GM12874 (cell line): Measurements from ENCODE around the gene FAM229B.

Experiments used
- TF ChIP-seq, protein P1 (sequence below): IDR thresholded peaks from 2 replicates; pipeline ENCODE4 v1.5.1; 2011; ENCODE audit warnings: low read depth, mild to moderate bottlenecking, control low read depth, low read length, moderate library complexity; ENCODE audit not compliant: insufficient read depth

The FAM229B gene

DNA sequence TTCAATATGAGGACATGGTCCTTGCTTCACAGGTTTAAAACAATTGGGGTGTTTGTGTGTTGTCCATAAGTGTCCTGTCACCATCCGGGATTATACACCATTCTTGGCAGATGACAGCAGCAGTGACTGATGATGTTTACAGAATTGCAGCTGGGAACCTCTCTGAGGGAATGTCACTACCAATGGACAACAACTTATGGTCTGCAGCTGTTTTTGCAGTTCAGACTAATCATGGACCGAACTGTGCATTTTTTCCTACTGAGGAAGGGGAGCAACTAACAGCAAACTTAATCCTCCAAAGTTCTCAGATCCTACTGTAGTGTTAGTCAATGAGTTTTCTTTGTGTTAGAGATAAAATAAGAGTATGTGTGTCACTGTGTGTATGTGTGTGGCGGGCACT, 26.0 kb downstream of the FAM229B start:
- TF ChIP-seq, protein P1, sequence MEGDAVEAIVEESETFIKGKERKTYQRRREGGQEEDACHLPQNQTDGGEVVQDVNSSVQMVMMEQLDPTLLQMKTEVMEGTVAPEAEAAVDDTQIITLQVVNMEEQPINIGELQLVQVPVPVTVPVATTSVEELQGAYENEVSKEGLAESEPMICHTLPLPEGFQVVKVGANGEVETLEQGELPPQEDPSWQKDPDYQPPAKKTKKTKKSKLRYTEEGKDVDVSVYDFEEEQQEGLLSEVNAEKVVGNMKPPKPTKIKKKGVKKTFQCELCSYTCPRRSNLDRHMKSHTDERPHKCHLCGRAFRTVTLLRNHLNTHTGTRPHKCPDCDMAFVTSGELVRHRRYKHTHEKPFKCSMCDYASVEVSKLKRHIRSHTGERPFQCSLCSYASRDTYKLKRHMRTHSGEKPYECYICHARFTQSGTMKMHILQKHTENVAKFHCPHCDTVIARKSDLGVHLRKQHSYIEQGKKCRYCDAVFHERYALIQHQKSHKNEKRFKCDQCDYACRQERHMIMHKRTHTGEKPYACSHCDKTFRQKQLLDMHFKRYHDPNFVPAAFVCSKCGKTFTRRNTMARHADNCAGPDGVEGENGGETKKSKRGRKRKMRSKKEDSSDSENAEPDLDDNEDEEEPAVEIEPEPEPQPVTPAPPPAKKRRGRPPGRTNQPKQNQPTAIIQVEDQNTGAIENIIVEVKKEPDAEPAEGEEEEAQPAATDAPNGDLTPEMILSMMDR = no peak

DNA sequence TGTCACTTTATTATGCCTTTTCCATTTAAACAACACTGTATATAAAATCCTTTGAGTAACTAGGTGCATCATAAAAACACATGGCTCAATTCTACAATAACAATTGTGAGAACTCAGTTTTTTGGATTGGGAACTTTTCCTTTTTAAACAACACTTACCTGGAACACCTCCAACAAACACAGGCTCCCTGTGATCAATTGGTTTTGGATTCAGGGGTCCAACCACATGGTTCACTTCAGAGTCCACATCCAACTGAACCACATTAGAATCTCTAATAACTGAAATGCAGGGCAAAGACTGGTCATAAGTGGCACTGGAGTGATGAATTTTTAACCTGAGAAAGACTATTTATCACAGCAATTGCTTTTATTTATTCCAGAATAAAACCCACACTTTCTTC, 26.5 kb downstream of the FAM229B start:
- TF ChIP-seq, protein P1 = no peak

DNA sequence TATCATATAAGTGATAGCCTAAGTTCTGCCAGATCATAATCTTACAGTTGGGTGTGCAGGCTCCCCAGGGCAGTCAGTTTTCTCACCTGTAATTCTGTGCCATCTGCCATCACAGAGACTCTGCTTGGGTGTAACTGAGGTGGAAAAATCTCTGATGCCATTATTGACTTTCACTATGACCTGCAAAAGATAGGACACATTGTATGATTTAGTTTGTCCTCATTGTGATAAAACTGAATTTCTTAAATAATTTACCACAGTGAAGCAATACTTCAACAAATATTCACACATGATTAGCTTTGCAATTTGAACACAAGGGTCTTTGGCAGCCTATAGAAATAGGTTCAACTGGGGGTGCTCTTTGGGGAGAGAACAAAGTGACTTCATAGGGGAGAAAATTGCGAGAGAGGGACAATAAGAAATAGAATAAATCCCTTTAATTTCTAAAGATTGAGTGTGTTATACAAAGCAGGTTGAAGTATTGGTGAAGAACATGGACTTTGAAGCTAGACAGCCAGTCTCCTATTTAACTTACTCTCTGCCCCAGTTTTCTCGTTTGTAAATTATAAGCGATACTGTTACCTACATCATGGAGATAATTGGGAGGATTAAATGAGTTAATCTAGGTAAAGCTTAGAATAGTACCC, 27.3 kb downstream of the FAM229B start:
- TF ChIP-seq, protein P1 = no peak

DNA sequence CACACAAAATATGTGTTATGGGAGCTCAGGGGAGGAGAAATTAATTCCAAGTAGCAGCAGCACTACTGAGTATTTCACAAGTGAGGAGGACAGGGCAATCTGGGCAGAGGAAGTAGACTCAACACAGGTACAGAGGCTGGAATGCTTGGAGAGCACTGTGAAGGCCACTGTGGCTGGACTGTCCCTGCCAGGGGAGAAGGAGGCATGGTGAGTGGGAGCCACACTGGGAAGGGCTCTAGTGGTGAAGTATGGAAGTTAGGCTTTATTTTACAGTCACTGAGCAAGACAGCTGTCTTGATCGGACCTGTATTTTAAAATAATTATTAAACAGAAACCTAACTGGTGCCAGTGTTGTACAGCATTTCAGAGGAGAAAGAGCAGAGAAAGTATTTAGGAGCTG, 28.8 kb downstream of the FAM229B start:
- TF ChIP-seq, protein P1 = no peak

DNA sequence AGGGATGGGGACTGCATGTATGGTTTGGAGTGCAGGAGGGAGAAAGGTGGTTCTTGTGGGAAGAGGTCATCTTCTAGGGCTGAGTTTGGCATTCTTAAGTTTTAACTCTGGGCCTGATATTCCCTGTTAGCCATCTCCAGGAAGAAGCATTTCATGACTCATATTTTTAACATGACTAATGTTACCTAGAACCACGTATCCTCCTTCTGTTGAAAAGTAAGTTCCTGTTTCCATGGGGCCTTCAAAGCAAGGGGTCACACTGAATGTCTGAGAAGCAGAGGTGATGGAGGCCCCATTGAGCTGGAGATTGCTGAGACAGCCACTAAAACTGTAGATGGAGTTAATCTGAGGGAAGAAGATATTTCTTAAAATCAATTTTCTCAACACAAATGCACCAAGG, 30.2 kb downstream of the FAM229B start:
- TF ChIP-seq, protein P1 = no peak

DNA sequence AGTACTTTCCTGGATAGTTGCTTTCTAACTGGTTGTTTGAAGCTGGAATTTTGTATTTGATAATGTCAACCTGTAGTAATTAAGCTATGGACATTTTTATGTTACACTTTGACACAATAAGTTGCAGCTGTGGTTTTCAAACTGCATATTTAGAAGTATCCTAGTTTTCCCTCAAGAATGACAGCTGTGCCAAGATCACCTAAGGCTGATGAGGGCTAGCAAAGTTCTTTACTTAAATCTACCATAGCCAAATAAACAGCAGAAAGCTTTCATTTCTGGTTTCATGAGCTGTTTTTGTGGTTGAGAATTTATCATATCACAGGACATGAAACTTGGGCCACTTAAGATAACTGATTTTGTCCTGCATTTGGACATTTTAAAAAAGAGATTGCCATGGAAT, 30.6 kb downstream of the FAM229B start:
- TF ChIP-seq, protein P1 = no peak

DNA sequence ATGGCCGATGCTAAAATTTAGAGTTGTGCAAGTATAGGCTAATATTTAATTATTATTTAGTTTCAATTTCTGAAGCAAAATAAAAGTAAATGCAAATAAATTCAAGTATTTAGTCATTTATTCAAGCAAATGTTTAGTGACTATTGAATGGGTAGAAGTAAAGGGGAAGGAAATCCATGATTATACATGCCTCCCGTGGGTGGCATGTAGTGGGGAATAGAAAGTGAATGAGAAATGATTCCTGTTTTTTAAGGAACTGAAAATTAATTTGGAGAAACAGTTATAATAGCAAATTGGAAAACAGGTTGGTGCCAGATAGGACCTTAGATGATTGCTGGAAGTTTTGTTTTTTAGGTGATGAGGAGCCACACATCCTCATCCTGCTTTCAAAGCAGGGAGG, 35.4 kb downstream of the FAM229B start:
- TF ChIP-seq, protein P1 = no peak
